ENCODE data around the gene MYCBPAP. TPM values are rescaled to one million over a fixed set of nuclear protein-coding genes. Genes with fewer than 3 reads are reported as not detected.
A peak's percentile ranks its signal among the peaks of the same experiment; 100 is the strongest.

The MYCBPAP gene
- total RNA-seq, 3 donors from 2014 or later: 0.26 to 0.49 (median 0.30) TPM

GRCh38 chr17:50527949-50528474 lies 19.8 kb downstream of the MYCBPAP start:
- H3K36me3 Mint-ChIP-seq (ENCODE audit: insufficient read depth): no peaks in the 10 kb centered on the region
- no peak overlapping the region for H3K4me3 Mint-ChIP-seq
- ATAC-seq: no peak
- peaks cover 4% of the 10 kb centered on the region for H3K4me1 Mint-ChIP-seq (ENCODE audit: low read depth)
- H3K9me3 Mint-ChIP-seq: no peaks in the 10 kb centered on the region
- no peak for DNase-seq
- peaks cover 48% of the 10 kb centered on the region for H3K27me3 Mint-ChIP-seq (ENCODE audit: low read depth)

- no peak for ATAC-seq
- no peaks in the 10 kb centered on the region for H3K36me3 Mint-ChIP-seq (ENCODE audit: insufficient read depth)
- H3K9me3 Mint-ChIP-seq: no peaks in the 10 kb centered on the region
- H3K27me3 Mint-ChIP-seq (ENCODE audit: low read depth): peaks cover 64% of the 10 kb centered on the region
- DNase-seq: no peak
- no peak overlapping the region for H3K4me3 Mint-ChIP-seq
- H3K4me1 Mint-ChIP-seq (ENCODE audit: low read depth): peaks cover 14% of the 10 kb centered on the region
Observed at GRCh38 chr17:50529849-50530248, 21.6 kb downstream of the MYCBPAP start.

- Mint-ChIP-seq H3K4me1 (ENCODE audit: low read depth) (peaks cover 14% of the 10 kb centered on the region), H3K4me3 (no peak overlapping the region), H3K36me3 (ENCODE audit: insufficient read depth) (no peaks in the 10 kb centered on the region), H3K27me3 (ENCODE audit: low read depth) (peaks cover 73% of the 10 kb centered on the region), H3K9me3 (no peaks in the 10 kb centered on the region)
- ATAC-seq (no peak), DNase-seq (no peak)
Observed at GRCh38 chr17:50531428-50532025, 23.3 kb downstream of the MYCBPAP start.

GRCh38 chr17:50532452-50533024 lies 24.3 kb downstream of the MYCBPAP start, which contains the start of gene EPN3:
TSS of gene EPN3 (plus strand) at chr17:50532735. CDS start at chr17:50536557, 3,822 bp downstream.
- H3K4me3 Mint-ChIP-seq: no peak within 1 kb of the TSS

GRCh38 chr17:50533185-50533584 lies 24.9 kb downstream of the MYCBPAP start:
- Mint-ChIP-seq H3K27me3 (ENCODE audit: low read depth) (peaks cover 71% of the 10 kb centered on the region), H3K36me3 (ENCODE audit: insufficient read depth) (no peaks in the 10 kb centered on the region), H3K4me3 (no peak overlapping the region), H3K9me3 (no peaks in the 10 kb centered on the region), H3K4me1 (ENCODE audit: low read depth) (peaks cover 14% of the 10 kb centered on the region)
- DNase-seq: no peak
- no peak for ATAC-seq

More at GRCh38 chr17:50532452-50533024, 24.3 kb downstream of the MYCBPAP start, which contains the start of gene EPN3:
- H3K4me1 Mint-ChIP-seq (ENCODE audit: low read depth): peaks cover 14% of the 10 kb centered on the region
- no peaks in the 10 kb centered on the region for H3K36me3 Mint-ChIP-seq (ENCODE audit: insufficient read depth)
- no peak for DNase-seq
- H3K9me3 Mint-ChIP-seq: no peaks in the 10 kb centered on the region
- peaks cover 71% of the 10 kb centered on the region for H3K27me3 Mint-ChIP-seq (ENCODE audit: low read depth)
- ATAC-seq: peak in 1 of 2 donors; percentile 25

- ATAC-seq: peak in 1 of 2 donors; percentile 57
- H3K27me3 Mint-ChIP-seq (ENCODE audit: low read depth): peaks cover 67% of the 10 kb centered on the region
- H3K9me3 Mint-ChIP-seq: no peaks in the 10 kb centered on the region
Observed at GRCh38 chr17:50533720-50534148, 25.5 kb downstream of the MYCBPAP start.

GRCh38 chr17:50534222-50534978 lies 26.2 kb downstream of the MYCBPAP start:
- DNase-seq: no peak
- H3K27me3 Mint-ChIP-seq (ENCODE audit: low read depth): peaks cover 60% of the 10 kb centered on the region
- no peaks in the 10 kb centered on the region for H3K9me3 Mint-ChIP-seq
- no peaks in the 10 kb centered on the region for H3K36me3 Mint-ChIP-seq (ENCODE audit: insufficient read depth)
- H3K4me3 Mint-ChIP-seq: no peak overlapping the region
- ATAC-seq: peak; percentile 65 to 78
- peaks cover 14% of the 10 kb centered on the region for H3K4me1 Mint-ChIP-seq (ENCODE audit: low read depth)

More at GRCh38 chr17:50533720-50534148, 25.5 kb downstream of the MYCBPAP start:
- no peaks in the 10 kb centered on the region for H3K36me3 Mint-ChIP-seq (ENCODE audit: insufficient read depth)
- no peak overlapping the region for H3K4me3 Mint-ChIP-seq
- peaks cover 14% of the 10 kb centered on the region for H3K4me1 Mint-ChIP-seq (ENCODE audit: low read depth)
- DNase-seq: no peak

- no peak for DNase-seq
- peaks cover 14% of the 10 kb centered on the region for H3K4me1 Mint-ChIP-seq (ENCODE audit: low read depth)
- H3K36me3 Mint-ChIP-seq (ENCODE audit: insufficient read depth): no peaks in the 10 kb centered on the region
- no peak for ATAC-seq
- H3K27me3 Mint-ChIP-seq (ENCODE audit: low read depth): peaks cover 55% of the 10 kb centered on the region
- no peak overlapping the region for H3K4me3 Mint-ChIP-seq
- no peaks in the 10 kb centered on the region for H3K9me3 Mint-ChIP-seq
Observed at GRCh38 chr17:50534979-50535326, 26.7 kb downstream of the MYCBPAP start.

GRCh38 chr17:50535407-50535806 lies 27.2 kb downstream of the MYCBPAP start:
- DNase-seq (no peak), ATAC-seq (no peak)
- Mint-ChIP-seq H3K4me1 (ENCODE audit: low read depth) (peaks cover 14% of the 10 kb centered on the region), H3K36me3 (ENCODE audit: insufficient read depth) (no peaks in the 10 kb centered on the region), H3K4me3 (no peak overlapping the region), H3K9me3 (no peaks in the 10 kb centered on the region), H3K27me3 (ENCODE audit: low read depth) (peaks cover 50% of the 10 kb centered on the region)

- Mint-ChIP-seq H3K4me3 (no peak overlapping the region), H3K4me1 (ENCODE audit: low read depth) (peaks cover 16% of the 10 kb centered on the region), H3K27me3 (ENCODE audit: low read depth) (peaks cover 36% of the 10 kb centered on the region), H3K36me3 (ENCODE audit: insufficient read depth) (no peaks in the 10 kb centered on the region), H3K9me3 (no peaks in the 10 kb centered on the region)
- ATAC-seq: no peak
- no peak for DNase-seq
Observed at GRCh38 chr17:50536683-50537646, 28.7 kb downstream of the MYCBPAP start.

GRCh38 chr17:50537721-50538548 lies 29.7 kb downstream of the MYCBPAP start:
- H3K4me3 Mint-ChIP-seq: no peak overlapping the region
- peaks cover 26% of the 10 kb centered on the region for H3K27me3 Mint-ChIP-seq (ENCODE audit: low read depth)
- H3K9me3 Mint-ChIP-seq: no peaks in the 10 kb centered on the region
- ATAC-seq (no peak), DNase-seq (no peak)
- peaks cover 18% of the 10 kb centered on the region for H3K4me1 Mint-ChIP-seq (ENCODE audit: low read depth)
- no peaks in the 10 kb centered on the region for H3K36me3 Mint-ChIP-seq (ENCODE audit: insufficient read depth)

- Mint-ChIP-seq H3K36me3 (ENCODE audit: insufficient read depth) (no peaks in the 10 kb centered on the region), H3K4me1 (ENCODE audit: low read depth) (peaks cover 11% of the 10 kb centered on the region), H3K4me3 (no peak overlapping the region), H3K9me3 (no peaks in the 10 kb centered on the region), H3K27me3 (ENCODE audit: low read depth) (peaks cover 18% of the 10 kb centered on the region)
- no peak for DNase-seq
- no peak for ATAC-seq
Observed at GRCh38 chr17:50538549-50539410, 30.5 kb downstream of the MYCBPAP start.
